GM18511 (cell line): ENCODE measurements around the gene SVIL.
"Not testable (repeated sequence)": the region's sequence is repeated elsewhere in the genome, so short reads cannot be mapped to it uniquely, and the experiment has no call there.

Source experiments
- ATAC-seq: cut with Tn5 transposase; IDR thresholded peaks from one replicate; pipeline ENCODE4 v1.9.1; 2021; ENCODE audit warnings: mild to moderate bottlenecking, moderate library complexity; ENCODE audit not compliant: unreplicated experiment

The SVIL gene

DNA sequence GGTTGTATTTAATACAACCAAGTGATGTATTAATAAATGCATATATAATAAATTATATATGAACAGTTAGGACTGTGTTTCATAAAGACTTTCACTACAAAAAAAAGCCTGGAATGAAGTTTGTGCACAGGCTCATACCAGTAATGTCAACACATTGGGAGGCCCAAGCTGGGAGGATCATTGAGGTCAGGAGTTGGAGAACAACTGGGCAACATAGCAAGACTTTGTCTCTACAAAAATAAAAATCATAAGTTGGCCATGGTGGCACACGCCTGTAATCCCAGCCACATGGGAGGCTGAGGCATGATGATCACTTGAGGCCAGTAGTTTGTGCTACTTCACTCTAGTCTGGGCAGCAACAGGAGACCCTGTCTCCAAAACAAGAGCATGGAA, 15.8 kb upstream of the SVIL start:
- ATAC-seq, result no peak

DNA sequence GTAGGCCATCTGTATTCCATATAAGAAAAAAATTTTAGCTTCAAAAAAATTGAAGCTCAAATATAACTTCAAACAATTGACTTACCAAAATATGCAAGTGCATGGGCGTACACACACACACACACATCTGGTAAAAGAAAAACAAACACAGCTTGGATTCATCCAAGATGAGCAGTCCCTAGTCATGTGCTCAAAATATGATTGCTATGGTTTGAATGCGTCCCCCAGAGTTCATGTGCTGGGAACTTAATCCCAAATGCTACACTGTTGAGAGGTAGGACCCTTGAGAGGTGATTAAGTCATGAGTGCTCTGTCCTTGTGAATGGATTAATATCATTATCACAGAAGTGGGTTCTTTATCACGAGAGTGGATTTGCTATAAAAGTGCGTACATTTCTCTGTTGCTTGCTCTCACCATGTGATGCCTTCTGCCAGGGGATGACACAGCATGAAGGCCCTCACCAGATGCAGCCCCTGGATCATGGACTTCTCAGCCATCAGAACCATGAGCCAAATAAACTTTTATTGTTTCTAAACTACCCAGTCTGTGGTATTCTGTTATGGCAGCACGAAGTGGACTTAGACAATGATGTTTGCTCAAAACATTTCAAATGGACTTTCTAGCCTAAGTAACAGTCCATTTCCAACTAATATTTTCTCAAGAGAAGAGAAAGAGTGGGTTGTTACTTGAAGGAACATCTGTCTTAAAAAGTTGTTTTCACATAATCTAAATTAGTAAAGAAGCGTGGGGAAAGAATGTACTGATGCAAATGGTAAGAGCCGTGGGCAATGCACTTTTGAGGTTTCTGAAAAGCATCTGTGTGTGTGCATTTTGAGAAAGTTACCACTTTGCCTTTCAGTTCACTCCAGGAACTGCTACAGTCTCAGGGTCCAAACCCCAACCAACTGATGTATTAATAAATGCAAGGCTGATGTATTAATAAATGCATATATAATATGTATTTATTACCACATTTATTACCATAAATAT, 15.1 kb upstream of the SVIL start:
- no peak for ATAC-seq

DNA sequence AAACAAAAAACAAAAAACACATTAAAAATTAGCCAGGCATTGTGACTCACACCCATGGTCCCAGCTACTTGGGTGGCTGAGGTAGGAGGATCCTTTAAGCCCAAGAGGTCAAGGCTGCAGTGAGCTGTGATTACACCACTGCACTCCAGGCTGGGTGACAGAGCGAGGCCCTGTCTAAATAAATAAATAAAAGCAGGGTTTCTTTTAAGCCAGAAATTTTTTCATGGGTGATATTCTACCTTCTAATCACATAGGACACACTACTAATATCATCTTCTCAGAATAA, 14.2 kb upstream of the SVIL start:
- ATAC-seq, result no peak

DNA sequence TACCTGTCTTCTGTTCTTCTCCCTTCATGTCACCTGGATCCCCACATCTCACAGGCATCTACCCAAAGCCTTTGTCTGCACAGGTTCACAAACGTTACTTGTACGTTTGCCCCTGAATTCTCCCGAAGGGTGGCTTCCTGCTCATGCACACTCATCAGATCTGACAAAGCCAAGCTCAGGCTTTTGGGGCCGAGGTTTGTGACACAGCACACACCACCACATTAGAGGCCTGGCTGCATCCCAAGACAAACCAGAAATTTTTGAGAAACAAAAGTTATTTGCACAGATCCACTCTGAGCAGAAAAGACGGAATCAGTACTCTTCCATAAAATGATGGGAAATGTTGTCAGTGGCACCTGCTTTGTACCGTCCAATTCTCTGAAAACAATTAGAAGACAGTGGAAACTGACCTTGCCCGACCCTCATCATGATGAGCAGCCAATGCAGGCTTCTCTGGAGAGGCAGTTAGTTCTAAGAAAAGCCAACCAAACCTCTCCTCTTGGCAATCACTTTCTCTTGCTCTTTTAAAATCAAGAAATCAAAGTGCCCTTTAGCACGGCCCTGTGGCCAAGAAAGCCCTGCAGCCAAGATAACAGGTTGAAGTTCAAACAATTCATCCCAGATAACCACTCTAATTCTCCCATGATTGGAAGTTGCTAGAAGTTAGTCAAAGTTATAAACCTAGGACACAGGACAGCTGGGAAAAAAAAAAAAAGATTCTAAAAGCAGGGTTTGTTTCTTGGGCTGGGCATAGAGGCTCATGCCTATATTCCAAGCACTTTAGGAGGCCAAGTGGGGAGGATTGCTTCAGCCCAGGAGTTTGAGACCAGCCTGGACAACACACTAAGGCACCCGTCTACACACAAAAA, 13.6 kb upstream of the SVIL start:
- ATAC-seq, result no peak

DNA sequence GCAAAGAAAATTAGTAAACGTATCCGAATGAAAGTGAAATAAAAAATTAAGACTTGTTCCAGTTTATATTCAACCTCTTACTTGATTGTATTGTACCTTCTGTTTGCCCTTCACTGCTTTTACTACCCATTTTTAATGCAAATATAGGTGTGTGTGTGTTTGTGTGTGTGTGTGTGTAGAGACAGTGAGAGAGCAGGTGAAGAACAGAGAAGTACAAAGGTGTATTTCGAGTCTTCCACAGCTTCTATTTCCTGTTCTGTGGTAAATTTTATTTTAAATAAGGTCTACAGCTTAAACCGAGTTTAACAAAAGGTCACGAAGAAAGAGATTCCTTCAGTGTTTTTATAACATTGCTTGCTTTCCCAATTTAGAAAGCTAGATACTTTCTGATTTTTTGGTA, 12.7 kb upstream of the SVIL start:
- no peak for ATAC-seq

DNA sequence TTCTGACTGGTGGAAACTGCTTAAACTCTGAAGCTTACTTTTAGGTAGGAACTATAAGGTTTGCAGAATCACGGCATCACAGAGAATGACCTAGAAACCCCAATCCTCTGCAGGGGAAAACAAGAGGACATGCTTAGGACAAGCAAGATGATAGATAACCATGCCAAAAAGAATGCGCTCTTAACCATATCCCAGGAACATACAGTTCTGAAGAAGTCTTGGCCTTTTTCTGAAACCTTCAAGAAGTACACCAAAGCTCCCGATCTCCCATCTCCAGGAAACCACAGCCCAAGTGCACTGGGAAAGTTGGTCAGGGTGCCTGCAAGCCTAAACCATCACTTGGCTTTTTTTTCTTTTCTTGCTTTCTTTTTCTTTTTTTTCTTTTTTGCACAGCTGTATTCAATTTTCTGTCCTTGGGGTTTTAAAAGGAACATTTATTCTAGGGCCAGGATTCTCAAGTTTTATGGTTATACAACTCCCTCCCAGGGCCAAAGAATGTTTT, 12.2 kb upstream of the SVIL start:
- no peak for ATAC-seq

DNA sequence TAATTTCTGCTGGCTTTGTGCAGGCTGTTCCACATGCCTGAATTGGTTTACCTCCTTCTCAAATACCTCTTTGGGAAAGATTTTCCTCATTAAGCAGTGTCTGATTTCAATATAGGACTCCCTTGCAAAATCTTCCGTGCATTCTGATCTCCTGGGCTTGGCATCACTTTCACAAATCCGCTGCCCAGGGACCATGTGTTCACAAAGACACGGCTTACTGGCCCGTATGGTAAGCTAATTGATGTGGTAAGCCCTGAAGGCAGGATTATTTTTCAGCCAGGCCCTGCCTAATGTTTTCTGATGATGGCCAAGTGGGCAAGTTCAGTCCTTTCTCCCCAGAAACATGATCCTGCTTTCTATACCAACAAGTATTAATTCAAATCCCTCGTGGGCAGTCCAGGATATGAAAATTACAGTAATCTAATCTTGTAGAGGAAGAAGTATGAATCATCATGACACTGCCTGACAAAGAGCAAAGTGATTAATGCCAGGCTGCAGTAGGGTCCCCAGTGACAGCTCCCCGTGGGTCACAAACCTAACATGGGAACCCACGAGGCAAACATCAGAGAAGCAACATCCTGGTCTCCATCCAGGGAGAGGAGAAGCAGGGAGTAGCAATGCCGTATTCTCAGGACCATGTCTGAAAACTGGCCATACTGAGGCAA, 11.6 kb upstream of the SVIL start:
- ATAC-seq, result no peak

DNA sequence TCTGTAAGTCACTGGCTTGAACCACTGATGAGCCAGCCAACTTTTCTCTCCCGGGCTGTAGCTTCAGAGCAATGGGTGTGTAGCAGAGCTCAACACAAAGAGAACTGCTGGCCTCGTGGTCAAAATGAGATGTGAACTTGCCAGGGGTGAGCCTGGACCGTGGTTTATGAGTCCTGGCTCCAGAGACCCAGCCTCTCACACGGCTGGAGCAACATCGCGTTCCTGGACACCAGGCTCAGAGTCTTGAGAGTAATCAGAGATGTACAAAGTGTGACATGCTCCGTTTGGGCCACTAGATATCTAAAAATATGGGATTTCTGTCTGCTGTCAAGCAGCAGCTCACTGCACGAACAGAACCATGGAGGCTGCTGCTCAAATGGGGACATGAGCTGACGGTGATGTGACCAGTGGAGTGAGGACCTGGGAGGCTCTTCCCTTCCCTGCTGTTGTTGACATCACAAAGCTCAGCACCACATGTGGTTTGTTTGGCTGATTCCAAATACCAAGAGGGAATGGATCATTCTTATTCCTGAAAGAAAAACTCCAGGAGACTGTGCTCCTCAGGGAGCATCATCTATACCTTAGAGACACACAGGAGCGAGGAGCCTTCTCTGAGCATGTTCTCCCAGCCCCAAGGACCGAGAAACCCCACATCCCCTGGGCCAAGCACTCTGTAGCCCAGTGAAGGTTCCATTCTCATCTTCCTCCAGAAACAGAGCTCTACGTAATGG, 9.2 kb upstream of the SVIL start:
- no peak for ATAC-seq

DNA sequence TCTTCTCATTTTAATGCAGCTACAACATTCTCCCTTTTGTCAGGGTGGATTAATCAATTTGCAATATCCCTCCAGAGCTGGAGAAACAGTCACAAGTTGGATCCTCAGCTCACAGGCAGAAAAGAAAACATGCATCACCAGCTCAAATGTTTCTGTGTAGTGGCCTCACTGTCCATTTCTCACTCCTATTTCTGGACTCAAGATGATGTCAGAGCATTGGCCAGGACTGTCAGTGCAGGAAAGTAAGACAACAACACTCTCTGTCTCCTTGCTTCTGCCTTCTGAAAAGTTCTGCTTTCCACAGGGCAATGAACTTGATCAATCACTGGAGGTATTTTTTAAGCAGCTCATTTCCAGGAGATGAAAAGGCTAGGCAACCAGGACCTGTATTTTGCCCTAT, 8.2 kb upstream of the SVIL start:
- ATAC-seq, result no peak

DNA sequence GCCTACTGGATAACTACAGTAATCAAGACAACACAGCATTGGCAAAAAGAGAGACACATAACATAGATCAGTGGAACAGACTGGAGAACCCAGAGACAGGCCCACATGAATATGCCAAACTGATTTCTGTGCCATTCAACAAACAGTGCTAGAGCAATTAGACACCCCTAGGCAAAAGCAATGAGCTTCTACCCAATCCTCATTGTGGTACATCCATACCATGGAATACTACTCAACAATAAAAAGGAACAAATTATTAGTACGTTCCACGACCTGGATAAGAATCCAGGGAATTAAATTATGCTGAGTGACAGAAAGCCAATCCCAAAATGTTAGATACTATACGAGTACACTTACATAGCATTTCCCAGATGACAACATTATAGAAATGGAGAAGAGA, 2.8 kb upstream of the SVIL start:
- no peak for ATAC-seq

DNA sequence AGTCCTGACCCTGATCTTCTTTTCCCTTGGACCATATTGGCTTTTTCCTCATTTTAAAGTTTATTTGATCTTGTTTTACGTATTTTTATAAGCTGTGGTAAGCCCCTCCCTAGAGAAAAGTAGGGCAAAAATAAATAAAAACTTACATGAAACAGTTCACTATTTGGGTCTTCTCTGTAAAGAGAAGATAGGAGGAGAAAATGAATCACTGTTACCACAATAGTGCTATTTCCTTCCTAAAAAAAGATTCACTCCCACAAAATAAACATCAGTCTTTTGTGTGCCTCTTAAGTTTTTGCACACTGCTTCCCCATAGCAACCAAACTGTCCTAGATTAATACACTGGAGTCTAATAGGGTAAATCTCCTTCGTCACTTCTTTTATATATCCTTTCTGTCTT, 1.4 kb upstream of the SVIL start:
- no peak for ATAC-seq

DNA sequence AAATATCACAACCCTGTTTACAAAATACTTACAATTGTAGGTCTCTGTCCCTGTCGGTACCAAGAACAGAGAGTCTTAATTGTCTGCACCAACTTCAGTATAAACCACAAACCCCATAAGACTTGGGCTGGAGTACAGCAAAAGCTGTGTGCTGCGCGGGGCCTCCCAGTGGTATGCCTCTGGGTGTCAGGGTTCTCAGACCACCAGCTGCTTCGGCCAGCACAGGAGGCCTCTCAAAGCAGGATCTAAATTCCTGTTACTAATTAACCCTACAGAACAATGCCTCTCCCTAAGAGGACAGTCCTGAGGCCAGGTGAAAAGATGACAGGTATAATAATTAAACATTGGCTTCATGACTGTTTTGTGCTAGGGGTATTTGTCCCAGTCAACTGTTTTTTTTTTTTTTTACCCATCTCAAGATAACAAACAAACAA, 957 bp upstream of the SVIL start:
- ATAC-seq, result peak; percentile 92

DNA sequence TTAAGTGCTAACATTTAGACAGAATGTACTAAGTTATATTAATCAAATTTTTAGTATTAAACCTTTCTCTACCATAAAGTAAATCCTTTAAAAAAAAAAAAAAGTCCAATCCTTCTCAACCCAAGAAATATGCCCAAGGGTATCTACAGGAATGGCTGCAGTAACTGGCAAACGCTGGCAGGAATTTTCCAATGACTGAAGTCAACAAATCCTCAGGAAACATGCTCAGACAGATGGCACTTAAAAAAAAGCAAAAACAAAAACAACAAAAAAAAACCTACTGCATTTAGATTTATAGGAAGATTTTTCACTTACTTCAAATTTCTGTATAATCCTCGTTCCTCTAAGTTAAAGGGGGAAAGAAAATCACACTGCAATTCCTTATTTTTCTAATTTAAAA, 666 bp downstream of the SVIL start:
- no peak for ATAC-seq

DNA sequence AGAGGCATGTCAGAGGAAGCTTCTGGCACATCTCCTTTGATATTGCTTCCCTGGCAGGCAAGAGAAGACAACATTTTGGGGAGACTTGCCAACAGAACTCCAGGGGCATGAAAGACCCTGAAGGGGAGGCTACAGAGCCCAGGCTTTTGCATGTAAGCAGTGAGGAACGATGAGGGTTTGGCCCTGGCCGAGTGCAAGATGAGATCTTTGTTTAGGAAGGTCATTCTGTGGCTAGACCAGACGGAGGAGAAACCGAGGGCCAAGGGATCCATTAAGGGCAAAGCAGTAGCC, 3.8 kb downstream of the SVIL start:
- no peak for ATAC-seq

DNA sequence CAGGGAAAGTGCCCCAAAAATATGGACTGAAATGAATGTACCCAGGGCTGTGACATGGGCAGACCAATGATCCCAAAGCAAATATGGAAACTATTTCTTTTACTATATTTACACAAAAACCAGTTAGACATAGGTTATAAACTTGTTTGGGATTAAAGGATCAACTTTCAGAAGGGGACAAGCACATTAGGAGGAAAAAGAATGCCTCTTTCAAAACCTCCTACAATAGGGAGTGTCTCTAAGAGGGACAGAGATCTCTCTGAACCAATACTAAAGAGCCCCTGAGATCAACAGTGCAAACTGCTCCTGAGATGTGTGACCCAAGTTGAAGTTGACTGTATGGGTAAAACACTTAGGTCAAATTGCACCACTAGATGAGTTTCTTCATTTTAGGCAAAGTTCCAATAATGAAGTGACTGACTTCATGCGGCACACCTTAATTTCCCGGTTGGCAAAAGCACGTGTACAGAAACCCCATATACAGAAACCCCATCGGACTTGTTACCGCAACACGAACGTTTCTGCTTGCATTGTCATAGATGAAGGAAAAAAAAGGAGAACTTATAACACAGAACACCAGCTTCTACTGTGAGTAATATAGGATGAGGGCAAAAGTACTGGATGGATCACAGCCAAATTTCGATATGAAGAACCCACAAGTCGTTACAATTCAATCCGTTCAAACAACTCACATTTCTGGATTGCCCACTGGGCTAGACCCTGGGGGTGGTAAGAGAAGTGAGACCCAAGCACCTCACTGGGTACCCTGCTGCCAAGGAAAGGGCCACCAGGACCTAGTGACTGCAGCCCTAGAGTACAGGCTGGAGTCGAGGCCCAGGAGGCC, 4.3 kb downstream of the SVIL start:
- no peak for ATAC-seq

DNA sequence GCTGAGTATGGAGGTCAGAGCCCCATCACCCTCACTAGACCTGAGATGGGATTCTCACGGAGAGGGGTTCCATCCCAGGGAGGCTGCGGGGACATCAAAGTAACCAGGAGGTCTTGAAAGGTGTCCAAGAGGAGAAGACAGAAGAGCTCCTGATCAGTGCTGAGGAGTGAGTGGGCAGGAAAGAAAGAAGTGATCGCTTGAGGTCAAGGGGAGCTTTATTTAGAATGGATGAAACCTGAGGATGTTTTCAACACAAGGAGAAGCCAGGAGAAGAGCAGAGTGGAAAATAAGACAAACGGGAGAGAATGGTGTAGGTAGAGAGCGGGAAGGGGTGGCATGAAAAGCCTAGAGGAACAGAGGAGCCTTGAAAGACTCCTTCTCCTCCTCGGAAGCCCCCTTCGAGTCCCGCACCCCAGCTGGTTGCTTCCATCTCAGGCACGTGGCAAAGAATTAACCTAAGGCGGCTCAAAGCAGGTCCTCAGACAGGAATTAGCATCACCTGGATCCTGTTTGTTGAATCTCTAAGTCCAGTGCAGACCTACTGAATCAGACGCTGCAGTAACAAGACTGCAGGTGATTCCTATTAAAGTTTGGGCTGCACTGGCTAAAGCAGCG, 5.8 kb downstream of the SVIL start:
- ATAC-seq, result no peak

DNA sequence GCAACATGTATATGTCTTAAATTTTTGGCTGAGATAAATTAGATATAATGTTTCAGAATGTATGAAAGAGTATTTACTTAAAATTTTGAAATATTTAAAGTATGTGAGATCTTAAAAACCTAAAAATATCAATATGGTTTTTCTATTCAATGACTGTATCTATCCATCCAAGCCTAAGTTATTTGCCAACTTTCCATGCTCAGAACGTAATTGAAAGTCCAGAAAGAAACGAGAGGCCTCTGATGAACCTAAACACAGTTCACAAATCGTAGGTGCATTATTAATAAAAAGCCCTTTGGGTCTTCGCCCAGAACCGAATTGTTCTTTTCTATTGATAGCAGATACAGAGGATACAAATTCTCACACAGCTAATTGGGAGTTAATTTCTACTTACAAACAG, 6.5 kb downstream of the SVIL start:
- no peak for ATAC-seq

DNA sequence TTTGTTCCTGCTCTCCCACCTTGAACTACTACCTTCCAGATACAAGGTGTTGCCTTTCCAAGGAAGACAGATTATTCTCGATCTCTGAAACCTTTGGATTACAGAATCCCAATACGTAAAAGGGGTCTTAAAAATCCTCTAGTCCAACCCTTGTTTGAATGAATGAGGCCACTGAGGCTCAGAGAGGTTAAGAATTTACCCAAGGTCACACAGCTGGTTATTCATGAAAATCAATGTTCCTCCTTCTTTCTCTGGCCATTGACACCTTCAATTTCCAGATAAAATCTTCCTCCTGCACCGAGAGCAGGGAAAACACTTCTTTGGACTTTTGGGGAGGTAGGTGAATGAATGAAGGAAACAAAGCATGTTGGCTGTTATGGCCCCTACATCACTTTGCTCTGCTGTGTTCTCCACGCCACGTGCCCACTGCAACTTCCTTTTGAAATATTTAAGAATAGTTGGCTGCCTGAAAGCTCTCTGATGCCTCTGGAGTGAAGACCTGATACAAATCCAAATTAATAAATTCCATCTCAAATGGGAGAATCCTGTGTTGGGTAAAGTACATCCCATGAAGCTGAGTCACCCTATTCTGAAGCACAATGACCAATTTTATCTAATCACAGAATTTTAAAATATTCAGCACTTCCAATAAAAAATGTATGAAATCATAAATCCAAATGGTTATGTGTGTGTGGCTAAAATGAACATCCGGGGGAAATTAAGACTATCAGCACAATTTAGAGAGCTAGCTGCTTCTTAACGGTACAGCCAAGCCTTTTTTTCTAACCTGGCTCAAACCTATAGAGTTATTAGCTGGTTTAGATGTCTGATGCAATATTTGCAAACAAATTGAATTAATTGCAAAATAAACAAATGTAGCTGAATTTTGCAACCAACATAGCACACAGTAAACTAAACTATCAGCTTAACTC, 7.3 kb downstream of the SVIL start:
- ATAC-seq, result no peak

DNA sequence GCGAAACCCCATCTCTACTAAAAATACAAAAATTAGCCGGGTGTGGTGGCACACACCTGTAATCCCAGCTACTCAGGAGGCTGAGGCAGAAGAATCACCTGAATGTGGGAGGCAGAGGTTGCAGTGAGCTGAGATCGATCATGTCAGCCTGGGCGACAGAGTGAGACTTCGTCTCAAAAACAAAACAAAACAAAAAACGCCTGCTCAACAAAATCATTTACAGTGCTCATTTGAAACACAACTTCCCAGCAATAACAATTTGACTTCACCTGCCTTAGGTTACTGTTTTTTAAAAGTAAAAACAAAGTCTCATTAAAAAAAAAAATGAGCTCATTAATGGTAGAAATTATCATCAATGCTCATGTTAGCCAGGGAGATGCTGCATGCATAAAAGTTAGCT, 10.4 kb downstream of the SVIL start:
- not testable (repeated sequence) for ATAC-seq
